HTERT RPE-1 (cell line): Measurements from ENCODE around the gene SPPL3.

Experiments
- in situ Hi-C: fragments of 300-500 bp; cut with MboI; formaldehyde crosslinking; loops from 4 replicates; pipeline ENCODE4 v1.14.3; 2020; ENCODE audit warnings: low sequenced_read_pairs

The SPPL3 gene

DNA sequence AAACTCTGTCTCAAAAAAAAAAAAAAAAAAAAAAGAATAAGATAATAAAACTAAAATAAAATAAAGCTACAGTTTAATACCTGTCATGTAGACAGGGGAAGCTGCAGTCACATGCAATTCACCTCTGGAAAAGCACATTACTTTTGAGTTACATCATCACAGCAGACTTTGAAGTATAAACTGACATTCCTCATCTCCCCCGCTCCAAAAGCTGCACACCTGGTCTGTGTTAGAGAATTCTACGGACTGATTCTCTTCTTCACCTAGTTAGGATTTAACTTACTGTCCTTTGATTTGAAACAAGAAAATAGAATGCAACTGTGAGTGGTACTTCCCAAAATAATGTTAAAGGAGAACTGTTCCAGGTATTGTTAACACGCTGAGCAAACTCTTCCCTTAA lies 25.1 kb downstream of the SPPL3 start:
- in situ Hi-C loops: no loop called here

- in situ Hi-C loops: no loop called here
Measured at GRCh38 chr12:120874547-120875245, 29.5 kb downstream of the SPPL3 start.

- in situ Hi-C loops: no loop called here
Measured at GRCh38 chr12:120873226-120873625, 30.9 kb downstream of the SPPL3 start.

- in situ Hi-C loops: no loop called here
Measured at GRCh38 chr12:120872487-120872886, 31.7 kb downstream of the SPPL3 start.

GRCh38 chr12:120870415-120870814 lies 33.7 kb downstream of the SPPL3 start:
- in situ Hi-C loops: no loop called here

DNA sequence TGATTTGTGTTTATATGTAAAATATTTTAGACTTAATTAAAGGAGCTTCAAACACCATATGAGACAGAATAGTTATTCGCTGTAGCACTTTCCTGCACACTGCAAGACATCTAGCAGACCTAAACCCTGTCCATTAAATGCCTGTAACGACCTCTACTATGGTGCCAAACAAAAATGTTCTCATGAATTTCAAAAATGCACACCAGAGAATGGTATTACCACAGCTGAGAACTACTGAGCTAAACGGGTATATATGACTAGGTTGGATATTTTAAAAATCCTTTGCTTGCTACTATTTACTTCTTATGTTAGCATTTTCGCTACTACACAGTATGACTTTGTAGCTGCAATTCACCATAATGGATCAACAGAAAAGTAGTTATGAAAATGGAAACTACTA lies 34.8 kb downstream of the SPPL3 start:
- in situ Hi-C loops: no loop called here

- in situ Hi-C loops: no loop called here
Measured at GRCh38 chr12:120866108-120866507, 38.0 kb downstream of the SPPL3 start.

- in situ Hi-C loops: no loop called here
Measured at GRCh38 chr12:120865098-120865497, 39.1 kb downstream of the SPPL3 start.

- in situ Hi-C loops: no loop called here
Measured at GRCh38 chr12:120862664-120863063, 41.5 kb downstream of the SPPL3 start.

DNA sequence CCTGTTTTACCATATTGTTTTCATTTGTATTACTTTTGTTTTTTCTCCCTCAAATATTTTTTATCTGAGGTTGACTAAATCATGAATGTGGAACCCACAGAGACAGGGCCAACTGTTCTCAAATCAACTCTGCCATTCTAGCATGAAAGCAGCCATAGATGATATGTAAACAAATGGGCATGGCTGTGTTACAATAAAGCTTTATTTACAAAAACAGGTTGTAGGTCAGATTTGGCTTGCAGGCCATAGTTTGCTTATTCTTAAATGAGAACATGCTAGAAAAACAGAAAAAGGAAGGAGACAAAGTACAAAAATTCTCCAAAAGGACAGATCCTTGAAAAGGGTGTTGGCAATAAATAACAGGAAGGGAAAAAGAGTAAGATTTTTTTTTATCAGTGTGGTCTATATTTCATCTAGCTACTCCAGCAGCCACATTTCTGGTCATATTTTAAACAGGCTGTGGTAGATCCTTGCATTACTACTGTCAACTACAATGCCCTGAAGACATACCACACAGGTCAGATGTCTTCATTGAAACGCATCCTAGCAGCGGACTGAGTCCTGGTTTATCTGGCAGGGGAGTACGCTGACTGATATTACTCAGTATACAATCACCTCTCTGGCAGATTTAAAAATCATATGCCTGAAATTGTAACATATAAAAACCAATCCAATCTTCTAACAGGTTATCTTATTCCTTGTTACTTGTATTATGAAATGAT lies 42.9 kb downstream of the SPPL3 start:
- in situ Hi-C loops: no loop called here

DNA sequence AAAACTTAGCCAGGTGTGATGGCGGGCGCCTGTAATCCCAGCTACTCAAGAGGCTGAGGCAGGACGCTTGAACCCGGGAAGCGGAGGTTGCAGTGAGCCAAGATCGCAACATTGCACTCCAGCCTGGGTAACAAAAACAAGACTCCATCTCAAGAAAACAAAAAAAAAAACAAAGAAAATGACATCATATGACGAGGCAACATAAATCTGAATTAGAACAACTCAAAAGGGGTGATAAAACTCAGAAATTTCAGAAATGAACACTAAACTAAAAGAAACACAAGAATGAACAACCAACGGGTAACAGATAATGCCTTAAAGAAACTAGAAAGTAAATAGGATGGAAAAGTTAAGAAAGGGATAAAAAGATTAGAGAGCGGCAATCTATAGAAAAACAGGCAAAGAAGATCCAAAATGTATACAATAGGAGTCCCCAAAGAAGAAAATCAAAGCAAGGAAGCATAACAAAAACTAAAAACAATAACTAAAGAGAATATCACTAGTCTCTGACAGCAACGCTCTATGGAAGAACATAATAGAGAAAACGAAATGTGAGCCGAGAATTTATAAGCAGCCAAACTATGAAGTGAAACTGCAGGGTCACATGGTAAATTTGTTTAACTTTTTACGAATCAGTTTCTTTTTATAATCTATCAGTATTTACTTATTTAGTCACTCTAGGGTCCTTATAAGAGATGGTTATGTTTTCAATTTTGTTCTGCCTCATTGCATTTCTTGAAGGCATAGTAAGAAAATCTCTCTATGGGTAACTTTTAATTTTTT lies 45.7 kb downstream of the SPPL3 start:
- in situ Hi-C loops: no loop called here

- in situ Hi-C loops: no loop called here
Measured at GRCh38 chr12:120856980-120857379, 47.2 kb downstream of the SPPL3 start.

DNA sequence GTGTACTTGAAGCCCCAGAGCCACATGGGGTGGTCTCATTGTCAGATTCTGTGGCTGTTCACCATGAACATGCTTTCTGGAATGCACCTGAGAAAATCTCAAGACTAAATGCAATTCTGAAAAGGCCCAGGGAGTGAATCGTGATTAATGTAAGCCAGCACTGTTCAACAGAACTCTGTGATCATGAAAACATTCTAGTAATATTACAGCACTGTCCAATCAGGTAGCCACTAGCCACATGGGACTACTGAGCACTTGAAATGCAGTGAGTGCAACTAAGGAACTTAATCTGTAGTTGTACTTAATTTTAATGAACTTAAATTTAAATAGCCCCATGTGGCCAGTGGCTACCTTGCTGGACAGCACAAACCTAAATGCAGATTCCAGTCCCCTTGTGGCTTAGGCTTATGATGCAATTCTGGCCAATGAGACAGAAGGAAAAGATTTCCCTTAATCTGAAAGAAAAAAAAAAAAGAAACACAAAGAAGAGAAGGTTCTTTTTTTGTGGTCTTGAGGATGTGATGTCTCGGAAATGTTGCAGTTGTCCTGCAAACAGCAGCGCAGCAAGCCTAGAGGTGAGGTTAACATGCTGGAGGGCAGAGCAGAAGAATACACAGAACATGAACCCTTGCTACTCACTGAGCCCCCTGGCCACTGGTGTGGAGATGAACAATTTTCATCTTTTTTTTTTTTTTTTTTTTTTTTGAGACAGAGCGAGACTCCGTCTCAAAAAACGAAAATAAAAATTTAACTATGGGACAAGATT lies 48.2 kb downstream of the SPPL3 start:
- in situ Hi-C loops: no loop called here

GRCh38 chr12:120854804-120855203 lies 49.4 kb downstream of the SPPL3 start:
- in situ Hi-C loops: no loop called here

GRCh38 chr12:120853188-120853587 lies 51.0 kb downstream of the SPPL3 start:
- in situ Hi-C loops: no loop called here

DNA sequence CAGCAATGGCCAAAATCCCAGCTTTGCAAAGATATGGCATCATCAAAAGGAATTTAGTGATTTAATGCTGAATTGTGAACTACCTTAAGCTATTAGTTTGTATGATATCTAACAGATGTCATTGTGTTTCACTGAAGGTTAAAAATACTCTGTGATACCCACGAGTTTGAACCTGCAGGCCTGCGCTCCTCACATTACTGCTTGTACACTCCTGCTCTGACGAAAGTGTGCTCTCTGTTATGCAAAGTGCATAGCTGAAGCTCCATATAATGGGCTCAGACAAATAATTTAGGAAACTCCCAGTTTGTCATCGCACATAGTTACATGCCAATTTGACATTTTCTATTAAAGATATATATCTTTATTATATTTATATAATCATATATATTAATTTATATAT lies 52.2 kb downstream of the SPPL3 start:
- in situ Hi-C loops: no loop called here

DNA sequence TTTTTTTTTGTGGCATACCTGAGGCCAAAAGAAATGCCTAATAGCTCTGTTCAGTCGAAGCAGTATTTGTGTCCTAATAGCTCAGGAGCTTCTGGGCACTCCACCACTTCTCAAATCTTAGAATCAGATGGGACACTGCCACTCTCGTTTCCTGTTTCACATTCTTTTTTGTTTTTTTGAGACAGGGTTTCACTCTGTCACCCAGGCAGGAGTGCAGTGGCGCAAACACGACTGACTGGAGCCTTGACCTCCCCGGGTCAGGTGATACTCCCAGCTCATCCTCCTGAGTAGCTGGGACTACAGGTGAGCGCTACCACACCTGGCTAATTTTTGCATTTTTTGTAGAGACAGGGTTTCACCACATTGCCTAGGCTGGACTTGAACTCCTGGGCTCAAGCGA lies 52.7 kb downstream of the SPPL3 start:
- in situ Hi-C loops: no loop called here

- in situ Hi-C loops: no loop called here
Measured at GRCh38 chr12:120849765-120850164, 54.4 kb downstream of the SPPL3 start.

- in situ Hi-C loops: no loop called here
Measured at GRCh38 chr12:120847814-120848213, 56.3 kb downstream of the SPPL3 start.

DNA sequence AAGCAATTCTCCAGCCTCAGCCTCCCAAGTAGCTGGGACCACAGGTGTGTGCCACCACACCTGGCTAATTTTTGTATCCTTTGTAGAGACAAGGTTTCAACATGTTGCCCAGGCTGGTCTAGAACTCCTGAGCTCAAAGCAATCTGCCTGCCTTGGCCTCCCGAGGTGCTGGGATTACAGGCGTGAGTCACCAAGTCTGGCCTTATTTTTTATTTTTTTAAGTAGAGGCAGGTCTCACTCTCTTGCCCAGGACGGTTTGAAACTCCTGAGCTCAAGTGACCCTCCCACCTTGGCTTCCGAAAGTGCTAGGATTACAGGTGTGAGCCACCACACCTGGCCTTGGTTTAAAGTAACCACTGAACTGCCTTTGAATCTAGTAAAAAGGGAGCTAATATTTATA lies 56.8 kb downstream of the SPPL3 start:
- in situ Hi-C loops: no loop called here

DNA sequence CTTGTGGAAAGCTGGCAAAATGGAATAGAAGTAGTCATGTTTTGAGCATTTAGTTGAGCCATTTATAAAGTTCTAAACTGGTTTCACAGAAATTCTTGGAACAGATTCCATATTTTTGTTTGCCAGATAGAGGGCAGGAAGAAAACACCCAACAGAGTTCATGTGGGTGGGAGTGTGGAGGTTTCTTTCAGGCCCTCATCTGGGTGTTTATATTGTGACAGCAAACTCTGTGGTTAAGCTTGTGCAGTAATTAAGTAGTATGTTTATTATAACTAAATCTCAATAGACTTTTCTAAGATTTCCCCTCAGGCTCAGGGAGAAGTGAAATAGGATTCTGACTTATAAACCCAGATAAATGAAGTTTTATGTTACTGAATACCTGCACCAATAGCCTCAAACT lies 57.4 kb downstream of the SPPL3 start:
- in situ Hi-C loops: no loop called here
